Activated effector memory CD4-positive, alpha-beta T cell treated with anti-CD3 and anti-CD28 coated beads, Interleukin-2, amount 50 U/mL, for 16 hours (primary cell): ENCODE data around the gene PPM1A.

Experiments
- DNase-seq: peaks from one replicate; pipeline ENCODE4 v3.0.0-alpha.2; 2020

Gene PPM1A

DNA sequence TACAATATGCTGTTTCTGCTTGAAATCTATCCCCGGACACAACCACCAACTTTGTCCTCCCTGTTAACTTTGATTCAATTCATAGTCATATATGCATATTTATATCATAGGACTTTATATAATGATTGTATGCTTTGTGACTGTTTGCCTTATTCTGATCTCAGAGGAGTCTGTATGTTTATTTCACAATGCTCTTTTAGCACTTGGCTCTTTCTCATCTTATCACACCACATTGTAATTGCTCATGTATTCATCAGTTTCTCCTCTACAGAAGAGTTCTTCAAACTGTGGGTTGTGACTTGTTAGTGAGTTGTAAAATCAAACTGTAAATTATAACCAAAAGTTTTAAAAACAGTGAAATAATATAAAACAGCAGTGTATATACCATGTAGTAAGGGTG is 21.7 kb upstream of the PPM1A start:
- DNase-seq = no peak

DNA sequence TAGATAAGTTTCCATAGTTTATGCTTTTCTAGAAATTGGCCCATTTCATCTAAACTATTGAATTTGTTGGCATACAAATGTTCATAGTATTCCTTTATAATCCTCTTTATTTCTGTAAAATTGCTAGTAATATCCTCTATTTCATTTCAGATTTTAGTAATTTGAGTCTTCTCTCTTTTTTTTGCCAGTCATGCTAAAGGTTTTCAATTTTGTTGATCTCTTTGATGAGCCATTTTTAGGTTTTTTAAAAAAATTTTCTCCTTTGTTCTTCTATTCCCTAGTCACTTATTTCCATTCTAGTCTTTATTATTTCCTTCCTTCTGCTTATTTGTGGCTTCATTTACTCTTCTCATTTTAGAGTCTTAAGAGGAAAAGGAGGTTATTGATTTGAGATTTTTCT is 19.4 kb upstream of the PPM1A start:
- DNase-seq = no peak

DNA sequence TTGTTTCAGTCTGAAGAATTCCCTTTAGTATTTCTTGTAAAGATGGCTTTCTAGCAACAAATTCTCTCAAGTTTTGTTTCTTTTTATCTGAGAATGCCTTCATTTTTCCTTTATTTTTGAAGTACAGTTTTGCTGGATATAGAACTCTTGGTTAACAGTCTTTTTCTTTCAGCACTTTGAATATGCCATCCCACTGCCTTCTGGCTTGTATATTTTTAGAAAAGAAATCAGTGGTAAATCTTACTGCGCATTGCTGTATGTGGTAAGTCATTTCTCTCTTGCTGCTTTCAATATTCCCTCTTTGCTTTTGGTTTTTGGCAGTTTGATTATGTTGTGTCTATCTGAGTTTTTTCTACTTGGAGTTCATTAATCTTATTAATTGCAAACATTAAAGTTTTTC is 16.8 kb upstream of the PPM1A start:
- no peak for DNase-seq

DNA sequence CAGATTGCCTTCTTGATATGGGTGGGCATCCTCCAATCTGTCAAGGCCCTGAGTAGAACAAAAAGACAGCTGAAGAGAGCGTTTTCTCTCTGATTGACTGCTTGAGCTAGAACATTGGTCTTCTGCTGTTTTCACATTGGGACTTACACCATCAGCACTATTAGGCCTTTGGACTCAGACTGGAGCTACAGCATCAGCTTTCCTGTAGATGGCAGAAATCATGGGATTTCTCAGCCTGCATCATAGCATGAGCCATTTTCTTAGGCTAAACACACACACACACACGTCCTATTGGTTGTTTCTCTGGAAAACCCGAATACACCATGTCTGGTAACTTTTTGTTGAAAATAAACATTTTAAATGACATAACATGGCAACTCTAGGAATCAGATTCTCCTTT is 15.8 kb upstream of the PPM1A start:
- no peak for DNase-seq

DNA sequence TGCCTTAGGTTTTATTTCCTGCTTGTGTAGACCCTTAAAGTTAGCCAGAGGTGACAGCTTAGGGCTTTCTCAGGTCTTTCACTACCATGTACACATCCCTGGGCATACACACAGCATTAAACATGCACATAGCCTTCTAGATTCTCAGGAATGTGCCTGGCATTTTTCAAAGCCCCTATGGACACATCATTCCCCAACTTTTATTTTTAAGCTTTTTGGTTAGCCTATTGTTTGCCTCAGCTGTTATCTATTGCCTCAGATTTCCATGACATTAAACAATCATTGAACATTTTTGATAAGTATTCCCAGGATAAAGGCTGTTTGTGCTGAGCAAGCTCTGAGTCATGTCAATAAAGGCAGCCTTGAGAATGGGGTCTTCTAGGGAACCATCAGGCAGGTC is 15.1 kb upstream of the PPM1A start:
- DNase-seq = no peak

DNA sequence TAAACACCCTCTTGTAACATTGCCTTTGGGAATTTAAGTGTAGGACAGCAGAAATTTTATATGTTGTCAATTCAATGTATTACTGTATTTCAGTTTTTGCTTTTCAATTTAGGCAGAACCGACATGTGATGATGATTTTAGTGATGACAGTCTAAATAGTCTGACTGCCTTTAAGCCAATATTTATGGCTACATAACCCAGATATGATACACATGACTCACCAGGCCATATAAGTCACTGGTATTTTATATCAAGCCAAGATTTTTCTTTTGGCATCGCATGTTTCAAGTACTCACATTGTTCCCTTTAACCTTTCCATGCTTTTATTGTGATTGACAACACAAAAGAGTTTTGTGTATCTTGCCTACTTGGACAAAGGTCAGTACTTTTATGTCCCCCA is 13.6 kb upstream of the PPM1A start:
- DNase-seq = no peak

DNA sequence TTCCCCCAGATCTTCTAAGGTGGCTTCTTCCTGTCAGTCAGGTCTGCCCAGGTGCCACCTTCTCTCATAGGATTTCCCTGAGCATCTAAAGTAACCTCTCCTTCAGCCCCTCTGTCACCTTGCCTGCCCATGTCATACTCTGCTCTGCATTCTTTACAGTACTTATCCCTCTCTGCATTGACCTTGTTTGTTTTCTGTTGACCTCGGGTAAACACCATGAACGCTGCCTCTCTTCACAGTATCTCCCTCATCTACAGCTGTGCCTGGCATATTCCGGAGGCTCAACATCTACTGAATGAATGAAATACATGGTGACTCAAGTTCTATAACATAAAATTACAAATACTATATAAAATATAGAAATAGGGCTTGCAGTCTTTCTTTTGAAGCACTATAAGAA is 10.1 kb upstream of the PPM1A start:
- DNase-seq = no peak

DNA sequence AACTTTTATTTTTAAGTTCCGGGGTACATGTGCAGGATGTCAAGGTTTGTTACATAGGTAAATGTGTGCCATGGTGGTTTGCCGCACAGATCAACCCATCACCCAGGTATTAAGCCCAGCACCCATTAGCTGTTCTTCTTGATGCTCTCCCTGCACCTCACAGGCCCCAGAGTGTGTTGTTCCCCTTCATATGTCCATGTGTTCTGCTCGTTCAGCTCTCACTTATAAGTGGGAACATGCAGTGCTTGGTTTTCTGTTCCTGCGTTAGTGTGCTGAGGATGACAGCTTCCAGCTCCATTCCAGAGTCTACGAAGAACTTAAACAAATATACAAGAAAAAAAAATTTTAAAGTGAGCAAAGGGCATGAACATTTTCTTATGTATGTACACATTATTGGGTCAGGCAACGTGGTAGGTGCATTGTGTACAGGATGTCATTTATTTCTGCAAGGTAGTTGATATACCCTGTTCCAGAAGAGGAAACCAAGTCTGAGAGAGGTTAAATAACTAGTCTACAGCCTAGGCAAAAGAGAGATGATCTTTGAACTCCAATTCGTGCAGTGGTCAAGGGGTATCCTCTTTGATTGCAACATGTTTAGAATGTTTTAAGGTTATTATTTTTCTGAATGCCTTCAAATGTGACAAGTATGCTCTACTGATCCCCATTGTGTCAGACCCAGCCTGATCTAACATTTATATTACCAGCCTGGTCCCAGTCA is 8.7 kb upstream of the PPM1A start:
- DNase-seq = no peak

DNA sequence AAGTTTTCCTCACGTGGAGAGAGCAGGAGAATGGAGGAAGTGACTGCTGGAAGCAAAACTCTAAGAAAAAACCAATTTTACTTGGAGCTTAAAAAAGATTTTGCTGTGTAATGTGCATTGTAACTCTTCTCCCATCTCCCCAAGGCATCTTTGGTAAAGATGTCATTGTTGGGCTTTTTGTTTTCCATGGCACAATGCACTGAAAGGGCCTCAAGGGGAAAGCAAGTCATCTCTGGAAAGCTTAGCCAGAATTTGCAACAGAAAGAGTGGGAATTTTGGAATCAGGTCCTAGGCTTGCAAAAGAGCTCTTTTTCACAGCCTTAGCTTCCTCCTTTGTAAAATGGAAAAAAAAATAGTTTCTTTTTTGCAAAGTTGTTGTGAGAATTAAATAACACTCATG is 7.9 kb upstream of the PPM1A start:
- DNase-seq = no peak

DNA sequence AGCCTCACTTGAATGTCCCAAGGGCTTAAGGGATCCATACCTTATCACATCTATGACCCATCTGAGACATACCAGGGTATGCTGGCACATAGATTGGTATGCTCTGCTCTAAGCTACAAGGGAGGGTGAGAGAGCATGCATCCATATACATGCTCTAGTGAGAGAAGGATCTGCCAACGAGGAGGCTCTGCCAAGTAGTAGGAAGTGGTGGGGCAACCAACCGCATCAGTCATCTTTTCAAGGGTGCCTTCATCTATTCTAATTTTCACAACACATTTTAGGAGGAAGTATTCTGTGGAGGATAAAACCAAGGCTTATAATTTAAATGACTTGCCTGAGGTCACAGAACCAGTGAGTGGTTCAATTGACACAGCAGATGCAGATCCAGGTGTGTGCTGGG is 6.6 kb upstream of the PPM1A start:
- DNase-seq = no peak

DNA sequence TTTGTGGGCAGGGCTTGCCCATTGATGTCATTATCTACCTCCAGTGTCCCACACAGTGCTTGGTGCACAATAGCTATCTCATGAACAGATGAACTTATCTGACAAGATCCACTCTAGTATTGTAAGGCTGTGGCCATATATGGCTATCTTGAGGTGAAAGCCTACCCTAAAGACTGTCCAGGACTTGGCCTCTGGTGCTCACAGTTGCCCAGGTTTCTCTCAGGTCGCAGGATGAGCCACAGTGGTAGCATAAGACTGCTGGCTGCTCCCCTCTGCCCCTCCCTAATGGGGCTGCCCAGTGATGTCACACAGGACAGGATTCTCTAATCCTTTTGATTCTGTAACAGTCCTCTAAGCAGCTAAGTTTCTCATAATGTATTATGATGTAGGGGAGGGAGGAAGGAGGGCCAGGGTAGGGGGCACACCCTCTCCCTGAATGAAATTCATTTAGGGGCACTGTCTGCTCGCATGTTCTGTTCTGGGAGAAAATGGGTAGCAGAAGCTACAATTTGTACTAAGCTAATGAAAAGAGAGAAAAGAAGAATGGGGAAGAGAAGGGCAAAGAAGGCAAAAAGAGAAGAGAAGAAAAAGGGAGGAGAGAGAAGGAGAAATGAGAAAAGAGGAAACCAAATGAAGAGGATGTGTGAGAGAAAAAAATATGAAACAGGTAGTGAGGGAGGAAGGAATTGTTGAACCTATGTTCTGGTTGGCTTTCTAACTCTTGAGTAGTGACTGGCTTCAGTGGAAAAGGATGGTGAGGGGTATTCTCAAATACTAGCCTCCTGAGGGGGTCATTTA is 3.4 kb upstream of the PPM1A start:
- DNase-seq = no peak

DNA sequence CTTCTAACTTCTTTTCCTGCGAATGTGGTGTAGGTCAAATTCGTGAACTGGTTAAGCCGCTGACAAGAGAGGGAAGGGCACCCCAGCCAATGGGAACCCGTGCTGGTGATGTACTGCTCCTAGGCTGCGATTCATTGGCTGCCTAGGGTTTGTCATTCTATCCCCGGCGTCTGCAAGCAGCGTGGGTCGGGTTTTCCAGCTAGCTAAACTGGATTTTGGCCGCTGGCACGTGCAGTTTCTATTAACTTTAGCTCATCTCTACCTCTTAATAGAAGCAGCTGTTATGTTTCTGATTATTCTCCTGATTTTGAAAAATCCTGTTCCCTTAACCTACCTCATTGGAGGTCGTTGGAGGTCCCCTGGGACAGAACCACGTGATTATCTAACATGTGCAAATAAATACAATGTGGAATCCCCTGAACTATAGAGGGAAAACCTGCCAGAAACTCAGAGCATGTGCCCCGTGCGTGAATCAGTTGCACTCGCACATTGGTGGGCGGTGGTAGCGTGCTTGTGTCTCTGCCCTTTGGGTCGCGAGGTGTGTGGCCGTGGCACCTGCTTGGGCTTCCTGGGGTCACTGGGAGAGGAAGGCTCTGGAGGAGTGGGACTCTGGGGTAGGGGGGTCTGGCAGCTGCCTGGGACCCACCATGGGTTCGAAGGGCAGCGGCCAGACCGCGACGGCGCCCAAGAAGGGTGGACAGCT is 876 bp upstream of the PPM1A start:
- DNase-seq = peak; percentile 93

DNA sequence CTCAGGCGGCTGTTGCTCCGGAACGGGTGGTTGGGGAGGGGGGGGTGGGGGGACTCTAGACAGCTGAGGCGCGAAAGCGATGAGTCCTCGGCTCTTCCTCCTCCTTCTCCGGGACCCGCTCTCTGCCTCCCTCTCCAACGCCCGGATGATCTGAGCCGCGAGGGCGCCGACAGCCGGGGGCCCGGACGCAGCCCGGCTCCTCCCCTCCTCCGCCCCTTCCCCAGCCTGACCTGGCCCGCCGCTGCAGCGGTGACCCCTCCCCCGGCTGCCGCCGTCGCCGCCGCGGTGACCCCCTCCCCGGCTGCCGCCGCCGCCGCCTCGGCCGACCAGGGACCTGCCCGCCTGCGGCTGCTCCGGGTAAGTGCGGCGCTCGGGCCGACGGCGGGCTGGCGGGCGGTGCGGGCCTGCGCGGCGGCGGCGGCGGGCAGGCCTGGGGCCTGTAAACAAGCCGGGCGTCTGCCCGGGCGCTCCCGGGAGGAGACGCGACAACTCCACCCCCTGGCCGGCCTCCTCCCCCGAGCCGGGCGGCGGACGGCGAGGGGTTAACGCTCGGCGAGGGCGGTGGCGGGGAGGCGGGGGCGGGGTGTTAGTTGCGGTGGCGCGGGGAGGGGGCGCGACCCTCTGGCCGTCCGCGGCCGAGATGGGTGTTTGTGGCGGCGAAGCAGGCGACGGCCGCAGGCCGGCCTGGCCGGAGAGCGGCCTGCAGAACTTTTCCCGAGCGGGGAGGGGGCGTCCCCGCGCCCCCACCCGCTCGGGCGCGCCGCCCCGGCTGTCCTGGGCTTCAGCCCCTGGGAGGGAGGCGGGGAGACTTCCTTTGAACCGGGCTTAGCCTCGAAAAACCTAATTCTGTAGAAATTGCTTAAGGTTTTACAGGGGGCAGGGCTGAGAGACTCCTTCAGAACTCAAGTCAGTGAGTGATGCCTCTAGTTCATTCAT is 568 bp downstream of the PPM1A start:
- DNase-seq = peak; percentile 88

DNA sequence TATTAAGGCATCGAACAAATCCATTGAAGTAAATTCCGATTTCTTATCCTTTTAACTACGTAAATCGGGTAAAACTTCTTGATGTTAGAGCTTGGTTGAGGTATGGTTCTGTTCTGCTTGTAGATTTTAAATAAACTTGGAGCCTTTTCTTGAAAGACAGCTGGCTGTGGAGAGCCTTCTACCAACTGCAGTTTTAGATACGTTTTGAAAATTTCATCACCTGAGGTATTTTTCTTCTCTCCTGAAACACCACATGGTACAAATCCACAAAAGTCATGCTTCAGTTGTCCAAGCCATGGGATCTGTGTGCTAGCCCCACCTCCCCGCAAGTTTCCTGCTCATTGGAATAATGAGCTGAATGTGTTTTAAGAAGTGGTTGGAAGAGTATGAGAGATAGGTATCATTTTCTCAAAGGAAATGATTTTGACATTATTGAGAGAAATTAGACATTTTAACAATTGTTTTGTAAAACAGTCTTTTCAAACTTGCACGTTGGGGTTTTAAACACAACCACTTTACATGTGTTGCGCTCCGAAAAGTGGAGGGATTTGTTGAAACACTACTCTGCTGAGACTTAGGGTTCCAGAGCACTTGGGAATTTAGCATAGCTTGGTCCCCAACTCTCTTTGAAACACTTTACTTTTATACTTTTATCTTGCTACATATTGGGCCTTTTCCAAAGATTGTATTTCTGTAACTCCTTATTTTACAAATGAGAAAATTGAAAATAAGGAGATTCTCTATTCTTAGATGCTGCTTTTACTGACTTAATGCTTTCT is 1.4 kb downstream of the PPM1A start:
- no peak for DNase-seq

DNA sequence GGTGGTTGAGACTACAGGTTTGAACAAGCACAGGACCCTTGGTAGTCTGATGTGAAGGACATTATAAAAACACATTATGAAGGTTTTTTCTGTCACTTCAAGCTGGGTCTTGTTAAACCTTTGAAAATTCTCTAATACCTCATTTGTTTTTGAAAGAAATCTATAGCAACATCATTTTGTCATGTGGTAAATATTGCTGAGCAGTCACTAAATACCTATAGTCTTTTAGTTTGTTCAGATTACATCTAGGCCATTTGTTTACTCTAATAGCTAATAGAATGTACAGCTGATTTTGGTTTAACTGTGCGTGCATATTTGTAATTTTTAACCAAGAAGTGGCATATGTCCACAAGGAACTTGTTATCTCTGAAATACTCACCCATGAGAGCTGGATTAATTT is 2.9 kb downstream of the PPM1A start:
- no peak for DNase-seq

DNA sequence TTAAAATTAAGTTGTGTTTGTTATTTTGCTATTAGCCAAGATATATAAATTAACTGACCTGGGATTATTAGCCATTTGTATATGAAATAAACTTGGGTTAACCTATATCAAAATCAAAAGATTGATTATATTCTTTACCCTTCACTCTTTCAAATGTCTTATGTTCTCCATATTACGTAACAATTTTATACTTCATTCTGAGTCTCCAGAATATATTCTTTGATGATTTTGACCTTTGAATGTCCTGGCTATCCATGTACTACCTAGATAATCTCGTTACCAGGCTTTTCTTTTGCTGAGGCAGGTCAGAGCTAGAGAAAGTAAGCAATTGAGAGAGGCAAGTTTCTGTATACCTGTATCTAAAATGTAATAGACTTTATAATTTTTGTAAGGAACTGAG is 3.6 kb downstream of the PPM1A start:
- no peak for DNase-seq

DNA sequence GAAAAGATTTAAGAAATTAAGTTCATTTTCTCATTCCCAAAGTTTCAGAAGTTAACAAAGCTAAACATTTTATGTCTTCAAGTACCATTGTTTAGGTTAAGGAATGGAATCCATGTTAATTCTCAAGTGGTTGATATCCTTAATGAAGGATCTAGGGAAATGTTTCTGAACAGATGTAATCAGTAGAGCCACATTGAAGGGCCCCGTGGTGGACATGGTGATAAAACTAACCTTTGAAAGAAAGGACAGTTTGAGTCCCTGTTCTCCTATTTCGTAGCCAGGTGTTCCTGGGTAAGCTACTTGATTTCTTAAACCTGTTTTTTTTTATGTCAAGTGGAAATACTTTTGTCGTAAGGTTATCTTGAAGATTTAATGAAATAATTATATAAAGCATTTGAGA is 4.6 kb downstream of the PPM1A start:
- DNase-seq = no peak

DNA sequence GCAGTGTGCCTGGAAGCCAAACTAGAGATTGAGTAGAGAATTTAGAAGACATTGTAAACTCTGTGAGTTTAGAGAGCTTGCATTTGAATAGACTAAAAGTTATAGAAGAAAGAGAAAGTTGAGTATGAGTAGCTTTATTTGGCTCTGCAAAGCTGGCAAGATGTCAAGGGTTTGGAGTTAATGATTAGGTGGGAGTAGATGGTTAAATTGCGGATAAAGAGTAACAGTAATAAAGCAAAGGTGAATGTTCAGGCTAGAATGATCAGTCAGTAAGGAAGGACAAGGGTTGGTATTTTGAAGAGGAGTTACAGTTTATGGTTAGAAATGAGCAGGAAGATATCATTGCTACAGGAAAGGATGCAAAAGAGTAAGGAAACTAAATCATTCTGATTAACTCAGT is 5.2 kb downstream of the PPM1A start:
- no peak for DNase-seq

DNA sequence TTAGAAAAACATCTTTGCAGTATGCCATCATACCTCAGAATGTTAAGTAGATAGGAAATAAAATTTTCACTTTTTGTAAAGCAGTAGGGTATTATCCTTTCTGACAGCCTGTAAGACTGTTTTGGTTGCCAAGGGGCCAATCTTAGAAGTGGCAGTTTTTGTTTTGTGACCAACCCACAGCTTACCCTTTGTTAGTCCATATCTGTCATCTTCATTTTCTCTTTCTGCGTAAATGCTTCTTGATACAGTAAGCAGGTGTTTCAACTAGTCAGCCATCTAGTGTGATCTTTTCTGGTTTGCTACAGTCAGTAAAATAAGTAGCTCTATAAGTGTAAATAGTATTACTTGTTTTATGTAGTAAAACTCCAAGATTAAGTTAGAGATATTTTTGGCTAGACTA is 8.8 kb downstream of the PPM1A start:
- no peak for DNase-seq

DNA sequence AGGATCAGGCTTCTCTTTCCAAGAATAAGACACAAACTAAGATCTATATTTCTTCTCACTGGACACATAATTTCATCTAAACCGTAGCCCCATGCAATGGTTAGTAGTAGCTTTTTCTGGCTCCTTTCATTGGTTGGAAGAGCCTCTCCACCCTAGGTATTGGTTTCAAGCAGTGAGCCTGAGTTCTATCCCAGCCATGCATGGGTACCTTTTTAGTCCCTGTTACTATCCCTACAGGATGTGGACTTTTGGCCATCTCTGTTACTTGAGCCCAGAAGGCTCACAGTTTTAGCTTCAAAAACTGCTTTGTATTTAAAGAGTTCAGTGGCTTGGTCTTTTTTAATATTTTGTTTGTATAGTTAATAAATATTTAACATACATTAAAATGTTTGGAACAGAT is 16.1 kb downstream of the PPM1A start:
- DNase-seq = no peak

DNA sequence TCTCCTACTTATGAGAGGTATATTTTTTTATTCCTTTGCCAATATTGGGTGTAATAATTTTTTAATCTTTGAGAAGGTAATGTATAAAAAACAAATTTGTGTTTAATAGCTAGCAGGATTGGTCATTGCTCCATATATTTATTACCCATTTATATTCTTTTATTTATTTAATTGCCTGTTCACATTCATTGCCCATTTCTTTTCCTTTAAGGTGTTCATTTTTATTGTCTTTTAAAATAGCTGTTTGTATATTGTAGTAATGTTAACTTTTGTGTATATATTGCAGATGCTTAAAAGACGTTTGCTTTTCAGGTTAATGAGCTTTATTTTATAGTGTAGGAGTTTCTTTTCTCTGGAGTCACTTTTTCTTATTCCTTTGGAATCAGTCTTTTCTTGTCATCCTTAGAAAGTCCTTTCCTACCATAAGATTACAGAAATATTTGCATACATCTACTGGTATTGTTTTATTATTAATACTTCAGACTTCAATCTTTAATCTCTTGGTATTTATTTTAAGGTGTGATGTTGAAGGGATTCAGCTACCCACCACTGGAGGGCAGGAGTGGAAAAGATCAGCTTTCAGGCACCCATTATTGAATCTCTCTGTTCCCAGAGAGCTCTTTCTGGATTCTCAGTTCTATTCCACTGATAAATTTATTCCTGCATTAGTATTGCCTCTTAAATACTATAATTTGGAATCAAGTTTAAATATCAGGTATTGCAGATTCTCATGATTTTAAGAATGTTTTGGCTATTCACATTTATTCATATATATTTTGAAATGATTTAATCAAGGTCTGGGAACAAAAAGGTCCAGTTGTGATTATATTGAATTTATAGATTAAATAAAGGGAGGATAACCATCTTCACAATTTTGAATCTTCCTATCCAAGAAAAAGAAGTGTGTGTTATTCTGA is 17.3 kb downstream of the PPM1A start:
- no peak for DNase-seq
